ENCODE measurements around the gene VPS35L.
"Not testable (repeated sequence)": the region's sequence is repeated elsewhere in the genome, so short reads cannot be mapped to it uniquely, and the experiment has no call there.

The VPS35L gene

DNA sequence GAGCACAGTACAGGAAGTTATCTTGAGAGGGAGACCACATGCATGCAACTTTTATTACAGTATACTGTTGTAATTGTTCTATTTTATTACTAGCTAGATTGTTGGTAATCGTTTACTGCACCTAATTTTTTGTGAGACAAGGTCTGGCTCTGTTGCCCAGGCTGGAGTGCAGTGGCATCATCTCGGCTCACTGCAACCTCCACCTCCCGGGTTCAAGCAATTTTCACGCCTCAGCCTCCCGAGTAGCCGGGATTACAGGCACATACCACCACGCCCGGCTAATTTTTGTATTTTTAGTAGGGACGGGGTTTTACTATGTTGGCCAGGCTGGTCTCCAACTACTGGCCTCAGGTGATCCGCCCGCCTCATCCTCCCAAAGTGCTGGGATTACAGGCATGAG is 161.2 kb downstream of the VPS35L start:
- not testable (repeated sequence) for DNase-seq

GRCh38 chr16:19717314-19717713 is 161.8 kb downstream of the VPS35L start:
- DNase-seq = no peak

DNA sequence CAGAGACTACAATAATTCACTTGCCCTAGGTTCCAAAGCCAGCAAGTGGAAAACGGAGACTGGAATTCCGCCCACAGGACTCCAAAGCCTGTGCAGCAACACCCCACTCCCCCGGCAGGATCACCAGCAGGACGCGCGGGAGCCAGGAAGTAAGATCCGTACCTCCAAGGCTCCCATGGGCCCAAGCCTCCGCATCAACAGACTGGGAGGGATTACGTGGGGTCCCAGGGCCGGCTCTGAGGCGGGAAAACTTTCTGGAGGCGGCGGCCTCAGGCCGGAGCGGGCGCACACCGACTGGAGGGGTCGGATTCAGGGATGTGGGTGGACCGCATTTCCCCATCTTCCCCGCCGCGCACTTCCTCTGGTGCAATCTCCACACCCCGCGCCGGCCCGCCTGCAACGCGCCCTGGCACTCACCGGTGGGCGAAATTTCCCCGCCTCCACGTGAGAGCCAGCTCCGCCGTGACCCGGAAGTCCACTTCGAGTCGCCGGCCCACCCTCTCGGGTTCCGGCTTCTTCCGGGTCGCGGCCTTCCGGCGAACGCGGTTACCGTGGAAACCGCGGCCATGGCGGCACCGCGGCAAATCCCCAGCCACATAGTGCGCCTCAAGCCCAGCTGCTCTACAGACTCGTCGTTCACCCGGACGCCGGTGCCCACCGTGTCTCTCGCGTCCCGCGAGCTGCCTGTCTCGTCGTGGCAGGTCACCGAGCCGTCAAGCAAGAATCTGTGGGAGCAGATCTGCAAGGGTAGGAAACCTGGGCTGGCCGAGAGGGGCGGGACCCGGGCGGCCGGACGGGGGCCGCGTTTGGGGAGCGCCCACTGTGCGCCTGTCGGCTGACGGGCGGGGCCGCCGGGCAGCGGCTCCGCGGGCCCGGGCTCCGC is 162.5 kb downstream of the VPS35L start, which contains the start of the genes IQCK and KNOP1:
Gene IQCK, plus strand, starts transcription at position 531 of the 883 bp plus-strand sequence. Its CDS starts 36 bp downstream, at position 567.
Gene KNOP1, minus strand, starts transcription at position 487 of the 883 bp plus-strand sequence. CDS start 3,192 bp downstream, outside the sequence.
- no peak for DNase-seq

DNA sequence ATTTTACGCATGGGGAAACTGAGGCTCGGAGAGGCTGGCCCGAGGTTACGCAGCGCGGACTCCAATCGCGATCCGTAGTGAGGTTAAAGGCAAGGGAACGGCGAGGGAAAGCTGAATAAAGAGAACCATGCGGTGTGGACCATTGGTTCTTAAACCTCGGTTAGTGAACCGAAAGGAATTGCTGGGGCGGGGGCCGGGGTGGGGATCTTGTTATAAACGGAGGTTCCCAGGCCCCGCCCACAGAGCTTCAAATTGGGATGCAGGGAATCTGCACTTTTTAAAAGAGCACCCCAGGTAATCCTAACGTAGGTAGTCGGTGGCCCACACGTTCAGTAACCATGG is 163.1 kb downstream of the VPS35L start:
- DNase-seq = no peak

- no peak for DNase-seq
Observed at GRCh38 chr16:19722269-19722952, 166.9 kb downstream of the VPS35L start.

DNA sequence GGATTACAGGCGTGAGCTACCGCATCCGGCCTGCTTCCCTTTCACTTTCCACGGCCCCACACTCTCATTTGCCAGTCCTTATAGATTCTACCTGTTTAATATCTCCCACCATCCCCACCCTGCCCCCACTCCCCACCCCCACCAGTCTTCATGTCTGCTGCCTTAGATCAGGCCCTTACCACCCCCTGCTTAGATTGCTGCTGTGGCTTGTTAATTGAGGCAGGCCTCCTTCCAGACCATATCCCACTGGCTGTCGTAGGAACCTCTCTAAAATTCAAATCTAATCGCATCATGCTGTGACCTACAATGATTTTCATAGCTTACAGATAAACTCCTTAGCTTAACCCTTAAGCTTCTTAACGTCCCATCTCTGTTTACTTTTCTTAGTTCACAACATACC is 167.5 kb downstream of the VPS35L start:
- no peak for DNase-seq

DNA sequence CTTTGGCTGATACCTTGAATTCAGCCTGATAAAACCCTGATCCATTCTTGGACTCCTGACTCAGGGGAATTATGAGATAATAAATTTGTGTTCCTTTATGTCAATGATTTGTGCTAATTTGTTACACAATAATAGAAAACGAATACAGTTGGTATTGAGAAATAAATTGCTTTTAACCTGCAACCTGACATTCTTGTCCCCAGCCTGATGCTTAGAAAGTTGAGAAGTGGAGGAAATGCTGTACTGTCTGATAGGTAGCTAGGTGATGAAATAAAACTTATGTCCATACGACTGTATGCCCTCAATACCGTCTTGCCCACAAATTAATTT is 173.1 kb downstream of the VPS35L start:
- no peak for DNase-seq

DNA sequence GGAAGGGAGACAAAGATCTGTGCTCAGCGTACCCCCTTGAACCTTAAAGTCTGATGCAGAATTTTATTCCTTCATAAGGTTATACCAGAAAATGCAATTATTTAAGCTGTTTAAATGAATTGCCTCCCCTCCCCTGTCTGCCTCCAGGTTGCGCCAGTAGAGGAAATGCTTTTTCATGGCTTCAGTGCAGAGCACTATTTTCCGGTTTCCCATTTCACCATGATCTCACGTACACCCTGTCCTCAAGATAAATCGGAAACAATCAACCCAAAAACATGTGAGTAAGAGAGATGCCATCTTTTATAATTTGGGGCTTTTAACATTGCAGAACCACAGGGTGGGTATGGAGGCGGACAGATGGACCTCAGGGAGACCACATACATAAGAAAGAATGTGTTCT is 178.0 kb downstream of the VPS35L start:
- no peak for DNase-seq

- no peak for DNase-seq
Observed at GRCh38 chr16:19735074-19735867, 179.8 kb downstream of the VPS35L start.

- DNase-seq = no peak
Observed at GRCh38 chr16:19737306-19738038, 182.0 kb downstream of the VPS35L start.

- DNase-seq = no peak
Observed at GRCh38 chr16:19741354-19741753, 185.9 kb downstream of the VPS35L start.

- no peak for DNase-seq
Observed at GRCh38 chr16:19743816-19744159, 188.3 kb downstream of the VPS35L start.

DNA sequence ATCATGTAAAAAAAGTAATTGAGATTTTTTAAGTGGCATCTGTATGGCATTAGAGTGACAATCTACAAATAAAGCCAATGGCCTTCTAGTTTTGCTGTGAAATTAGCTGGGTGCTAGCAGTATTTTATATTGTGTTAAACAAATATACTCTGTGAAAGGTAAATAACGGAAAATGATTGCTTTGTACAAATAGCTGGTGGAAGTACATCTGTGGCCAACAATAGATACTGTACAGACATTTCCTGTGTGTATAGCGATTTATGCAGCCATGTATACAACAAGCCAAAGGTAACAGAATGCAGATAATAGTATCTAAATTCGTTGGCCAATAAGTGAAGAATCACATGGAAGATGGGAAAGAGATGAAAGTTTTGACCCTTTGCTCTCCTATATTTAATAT is 189.2 kb downstream of the VPS35L start:
- DNase-seq = no peak

- DNase-seq = no peak
Observed at GRCh38 chr16:19745286-19746010, 189.9 kb downstream of the VPS35L start.

DNA sequence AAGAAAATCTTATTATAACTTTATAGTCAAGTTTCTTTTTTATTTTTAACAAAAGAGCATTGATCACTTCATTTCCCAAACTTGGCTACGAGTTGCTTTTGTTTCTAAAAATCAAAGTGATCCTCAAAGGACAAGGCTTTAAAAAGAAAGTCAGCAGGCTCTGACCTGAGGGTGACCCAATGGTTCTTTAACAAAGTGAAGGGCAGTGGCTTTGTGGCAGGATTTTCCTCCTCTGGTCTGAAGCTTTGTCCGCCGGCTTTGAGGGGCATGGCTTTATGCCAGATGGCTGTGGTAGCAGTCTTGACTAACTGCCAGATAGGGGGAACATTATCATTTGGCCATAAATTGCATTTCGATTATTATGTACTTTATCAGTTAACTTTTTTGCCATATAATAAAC is 191.1 kb downstream of the VPS35L start:
- no peak for DNase-seq

- no peak for DNase-seq
Observed at GRCh38 chr16:19748389-19749168, 193.1 kb downstream of the VPS35L start.

DNA sequence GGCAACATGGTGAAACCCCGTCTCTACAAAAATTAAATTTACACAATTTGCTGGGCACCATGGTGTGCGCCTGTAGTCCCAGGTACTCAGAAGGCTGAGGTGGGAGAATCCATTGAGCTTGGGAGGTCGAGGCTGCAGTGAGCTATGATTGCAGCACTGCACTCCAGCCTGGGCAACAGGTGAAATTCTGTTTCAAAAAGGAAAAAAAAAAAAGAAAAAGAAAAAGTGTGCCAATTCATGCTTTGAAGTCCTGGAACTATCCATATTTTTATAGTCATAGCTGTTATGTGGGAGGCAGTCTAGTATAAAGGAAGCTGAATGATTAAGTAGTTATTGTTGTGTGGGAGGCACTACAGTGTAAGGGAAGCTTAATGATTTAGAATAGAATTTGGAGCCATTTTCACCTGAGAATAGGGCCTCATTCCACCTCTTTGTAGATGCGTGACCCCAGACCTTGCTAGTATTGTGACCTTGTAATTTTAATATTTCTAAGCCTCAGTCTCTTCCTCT is 194.1 kb downstream of the VPS35L start:
- no peak for DNase-seq
